Adrenal gland (tissue), 12 donors: ENCODE measurements around the gene MYOT. TPM values are rescaled to one million over a fixed set of nuclear protein-coding genes. Genes with fewer than 3 reads are reported as not detected.

Experiments used
- DNase-seq, 7 donors: peaks; one replicate each; pipeline ENCODE4 v3.0.0-alpha.2; 2019 to 2020
- H3K27ac ChIP-seq, 5 donors: fragments of 200-600 bp; sonication (generic) in 4 of 5; 1 replicate in 3 of 5; 2 replicates in 2 of 5; pipeline versions ENCODE4 v1.5.1 to v1.8.0; 2016 to 2020; ENCODE audit warnings: mild to moderate bottlenecking in 1 of 5
- H3K27me3 ChIP-seq: fragments of 200-600 bp; 2 replicates; pipeline ENCODE4 v1.8.0; 2021
- H3K36me3 ChIP-seq, 2 donors: fragments of 200-600 bp; replicated peaks in 1 of 2; 1 replicate in 1 of 2; 2 replicates in 1 of 2; pipeline versions ENCODE4 v1.5.1 to v1.8.0; 2018 to 2022
- H3K4me1 ChIP-seq, 2 donors: fragments of 200-600 bp; replicated peaks in 1 of 2; 1 replicate in 1 of 2; 2 replicates in 1 of 2; pipeline versions ENCODE4 v1.5.1 to v1.8.0; 2018 to 2021
- H3K4me3 ChIP-seq, 4 donors: fragments of 200-600 bp; sonication (generic) in 3 of 4; one replicate each; pipeline ENCODE4 v1.5.1; 2016 to 2018
- H3K9me3 ChIP-seq, 3 donors: fragments of 200-600 bp; sonication (generic) in 1 of 3; replicated peaks in 1 of 3; 1 replicate in 2 of 3; 2 replicates in 1 of 3; pipeline versions ENCODE4 v1.5.1 to v1.8.0; 2016 to 2021
- CTCF ChIP-seq, 6 experiments: fragments of 450-650 bp in 4 of 6; fragments of 200-600 bp in 2 of 6; sonication (generic) in 1 of 6; IDR thresholded peaks; 1 replicate in 5 of 6; 2 replicates in 1 of 6; pipeline versions ENCODE4 v1.5.1 to v1.8.0; 2016 to 2021; ENCODE audit warnings: antibody characterized with exemption in 6 of 6, mild to moderate bottlenecking in 2 of 6, moderate library complexity in 1 of 6
- POLR2A ChIP-seq, 2 donors: fragments of 450-650 bp; IDR thresholded peaks; one replicate each; pipeline ENCODE4 v1.6.1; 2017; ENCODE audit warnings: antibody characterized with exemption in 2 of 2, mild to moderate bottlenecking in 2 of 2, moderate library complexity in 1 of 2
- WGBS, 4 donors: extraction: QIAGEN DNeasy Blood & Tissue Kit in 2 of 4; methylation state at CpG; one replicate each; pipeline versions ENCODE4 v1.1.5 to v1.1.7; 2013 to 2017; 5-methylcytosine and 5-hydroxymethylcytosine counted together
- intact Hi-C, 2 donors: fragments of 100-400 bp; cut with DNase I; formaldehyde crosslinking; loops; one replicate each; pipeline versions ENCODE4 v1.14.1 to v1.15.0; 2022 to 2023
- polyA plus RNA-seq, 3 donors: library from polyadenylated mRNA; stranded (reverse); fragments of 200-250 nt in 2 of 3; fragments of 350-450 nt in 1 of 3; fragmentation: Illumina TruSeq in 1 of 3; extraction: RNeasy Lipid Tissue Mini Kit (QIAGEN cat#74804) in 1 of 3; gene quantifications; one replicate each; pipeline ENCODE4 v1.2.3, GENCODE V29; 2013 to 2014
- total RNA-seq, 9 donors: library from RNA; depleted of rRNA in 4 of 9; stranded (reverse); fragments of >200 nt in 4 of 9; fragments of 120-200 nt in 1 of 9; fragmentation: NEBNext Ultra II Directional in 1 of 9; extraction: Animal tissue kit (Norgen Biotek cat#: 25700) in 1 of 9; gene quantifications; one replicate each; pipeline versions ENCODE4 v1.1.0 to v1.2.4, GENCODE V29; 2013 to 2023
- donor health status: healthy with polysubstance abuse.
- donor health status: Bipolar disorder and iron deficiency.
- donor health status: DM: yes; HTN: yes; CAD: no.
- donor health status: DM: no; HTN: no; CAD: no.
- donor health status: DM: no; HTN: no; CAD: no.
- donor health status: DM: yes; HTN: yes; CAD: no.

The MYOT gene
- total and polyA plus RNA-seq, 12 donors: 0.39 to 7.8 (median 0.95) TPM; not detected in 1

- no peak for TF ChIP-seq POLR2A (IDR thresholded peaks at IDR 0.05)
- TF ChIP-seq CTCF (IDR thresholded peaks at IDR 0.05): no peak
- Histone ChIP-seq H3K4me1 (no peaks in the 10 kb centered on the region), H3K27me3 (no peaks in the 10 kb centered on the region), H3K9me3 (peaks cover 0 to 8% (median 0%) of the 10 kb centered on the region in 3 donors), H3K36me3 (no peaks in the 10 kb centered on the region), H3K4me3 (no peak overlapping the region), H3K27ac (no peak overlapping the region)
- DNase-seq: no peak
- intact Hi-C loops: no loop called here
- WGBS, 4 donors: 91 to 97% (median 94%) methylated on average over 4 of the region's 4 CpGs
Observed at GRCh38 chr5:137866541-137867388, 895 bp upstream of the MYOT start.

DNA sequence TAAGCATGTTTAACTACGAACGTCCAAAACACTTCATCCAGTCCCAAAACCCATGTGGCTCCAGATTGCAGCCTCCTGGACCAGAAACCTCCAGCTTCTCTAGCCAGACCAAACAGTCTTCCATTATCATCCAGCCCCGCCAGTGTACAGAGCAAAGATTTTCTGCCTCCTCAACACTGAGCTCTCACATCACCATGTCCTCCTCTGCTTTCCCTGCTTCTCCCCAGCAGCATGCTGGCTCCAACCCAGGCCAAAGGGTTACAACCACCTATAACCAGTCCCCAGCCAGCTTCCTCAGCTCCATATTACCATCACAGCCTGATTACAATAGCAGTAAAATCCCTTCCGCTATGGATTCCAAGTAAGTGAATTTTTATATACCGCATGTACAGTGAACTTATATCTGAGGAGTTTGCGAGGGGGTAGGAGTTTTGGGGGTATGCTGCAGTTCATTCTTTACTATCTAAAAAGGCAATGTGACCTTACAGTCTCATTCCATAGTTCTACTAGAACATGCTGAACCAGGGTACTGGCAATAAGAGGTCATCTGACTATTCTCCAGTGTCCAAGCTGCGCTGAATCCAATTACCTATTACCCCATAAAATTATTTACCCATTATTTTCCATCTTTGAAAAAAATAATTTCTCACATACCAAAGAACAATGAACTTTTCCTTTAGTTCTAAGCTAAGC, 3.1 kb downstream of the MYOT start:
- no peak for DNase-seq
- no peak overlapping the region for H3K27ac ChIP-seq
- no peaks in the 10 kb centered on the region for H3K36me3 ChIP-seq
- no peak overlapping the region for H3K4me3 ChIP-seq
- H3K27me3 ChIP-seq: no peaks in the 10 kb centered on the region
- intact Hi-C loops: no loop called here
- H3K9me3 ChIP-seq: peaks cover 0 to 8% (median 0%) of the 10 kb centered on the region in 3 donors
- WGBS, 4 donors: 94 to 99% (median 98%) methylated on average over 7 of the region's 7 CpGs
- H3K4me1 ChIP-seq: no peaks in the 10 kb centered on the region
- TF ChIP-seq CTCF (IDR thresholded peaks at IDR 0.05): no peak
- TF ChIP-seq POLR2A (IDR thresholded peaks at IDR 0.05): no peak

DNA sequence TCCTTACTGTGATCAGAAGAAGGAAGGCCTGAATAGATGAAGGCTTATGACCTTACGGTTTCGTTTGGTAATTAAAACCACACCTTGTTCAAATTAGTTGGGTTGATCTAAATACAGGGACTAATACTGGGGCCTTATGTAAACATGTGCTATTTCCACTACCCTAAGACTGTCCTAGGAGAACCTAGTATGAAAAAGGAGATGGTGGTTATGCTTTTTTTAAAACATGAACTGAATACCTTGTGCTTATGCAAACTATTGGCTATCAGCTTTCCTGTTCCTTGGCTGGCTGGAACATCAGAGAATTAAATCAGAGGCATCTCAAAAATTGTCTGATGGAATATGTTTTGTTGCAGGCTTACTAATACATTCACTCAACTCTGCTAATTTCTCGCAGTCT, 3.9 kb downstream of the MYOT start:
- Histone ChIP-seq H3K4me1 (no peaks in the 10 kb centered on the region), H3K27ac (no peak overlapping the region), H3K27me3 (no peaks in the 10 kb centered on the region), H3K36me3 (no peaks in the 10 kb centered on the region), H3K9me3 (peaks cover 0 to 8% (median 0%) of the 10 kb centered on the region in 3 donors), H3K4me3 (no peak overlapping the region)
- whole genome bisulfite sequencing, 4 donors: 95 to 97% (median 96%) methylated on average over 3 of the region's 3 CpGs
- TF ChIP-seq CTCF (IDR thresholded peaks at IDR 0.05) (no peak), POLR2A (IDR thresholded peaks at IDR 0.05) (no peak)
- intact Hi-C loops: no loop called here
- DNase-seq: no peak

GRCh38 chr5:137872466-137872865, 4.8 kb downstream of the MYOT start:
- no peak for DNase-seq
- Histone ChIP-seq H3K27ac (no peak overlapping the region), H3K9me3 (peaks cover 0 to 8% (median 0%) of the 10 kb centered on the region in 3 donors), H3K4me3 (no peak overlapping the region), H3K4me1 (no peaks in the 10 kb centered on the region), H3K27me3 (no peaks in the 10 kb centered on the region), H3K36me3 (no peaks in the 10 kb centered on the region)
- 89 to 92% (median 91%) methylated on average over 3 of the region's 3 CpGs for WGBS, 4 donors
- intact Hi-C loops: no loop called here
- TF ChIP-seq CTCF (IDR thresholded peaks at IDR 0.05): no peak
- no peak for TF ChIP-seq POLR2A (IDR thresholded peaks at IDR 0.05)
